ENCODE data around the gene S1PR4. TPM values are rescaled to one million over a fixed set of nuclear protein-coding genes. Genes with fewer than 3 reads are reported as not detected.
"Not testable (repeated sequence)": the region's sequence is repeated elsewhere in the genome, so short reads cannot be mapped to it uniquely, and the experiment has no call there.

S1PR4 gene
- total and polyA plus RNA-seq, 4 donors = 0.50 to 2.5 (median 1.6) TPM

DNA sequence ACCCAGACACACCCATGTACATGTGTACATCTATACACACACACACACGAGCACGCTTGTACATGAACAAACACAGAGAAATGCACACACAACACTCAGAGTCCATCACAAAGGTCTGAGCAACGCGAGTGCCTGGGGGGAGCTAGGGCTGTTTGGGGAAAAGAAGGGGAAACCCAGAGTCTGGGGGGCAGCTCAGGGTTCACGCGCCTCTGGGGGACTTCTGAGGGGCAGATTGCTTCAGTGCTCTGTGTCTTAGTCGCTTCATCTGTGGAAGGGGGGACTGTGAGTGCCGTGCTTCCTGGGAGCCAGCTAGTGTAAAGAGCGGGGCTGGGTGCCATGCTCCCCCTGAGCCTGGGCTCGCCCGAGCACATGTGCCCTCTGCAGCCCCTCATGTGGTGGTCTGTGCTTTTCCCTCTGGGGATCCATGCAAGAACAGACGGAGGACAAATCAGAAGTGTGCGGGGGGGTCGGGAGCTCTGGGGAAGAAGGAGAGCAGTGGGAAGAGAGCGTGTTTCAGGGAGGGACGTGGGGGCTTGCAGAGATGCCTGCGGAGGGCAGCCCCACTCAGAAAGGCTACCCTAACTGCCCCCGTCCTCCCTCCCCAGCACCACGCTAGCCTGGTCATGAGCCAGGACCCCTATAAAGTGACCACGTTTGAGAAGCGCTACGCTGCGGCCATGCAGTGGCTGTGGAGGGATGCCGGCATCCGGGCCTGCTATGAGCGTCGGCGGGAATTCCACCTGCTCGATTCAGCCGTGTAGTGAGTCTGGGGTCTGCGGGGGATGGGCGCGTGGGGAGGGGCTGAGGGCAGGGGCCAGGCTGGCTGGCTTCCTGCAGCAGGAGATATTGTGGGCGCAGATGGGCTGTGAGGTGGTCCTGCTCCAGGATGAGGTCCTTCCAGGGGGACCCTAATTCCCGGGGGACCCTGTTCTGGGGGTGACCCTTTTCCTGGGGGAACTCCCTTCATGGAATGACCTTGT, 28.8 kb upstream of the S1PR4 start:
- ATAC-seq (ENCODE audit: low FRiP score) = no peak
- WGBS, 2 donors = 53 to 54% methylated on average over 35 of the region's 35 CpGs
- DNase-seq = peak; percentile 48 to 67
- Histone ChIP-seq H3K4me3 (ENCODE audit: low read length in 2 of 2) (no peak overlapping the region), H3K36me3 (ENCODE audit: control insufficient read depth in 1 of 2, insufficient read depth in 2 of 2, low read length in 1 of 2) (no peaks in the 10 kb centered on the region), H3K4me1 (ENCODE audit: control insufficient read depth in 1 of 2, insufficient read depth in 2 of 2, low read length in 2 of 2) (no peaks in the 10 kb centered on the region), H3K9me3 (ENCODE audit: control insufficient read depth, low read length) (no peaks in the 10 kb centered on the region), H3K27me3 (ENCODE audit: control insufficient read depth in 1 of 2, insufficient read depth in 2 of 2, low read length in 1 of 2) (no peaks in the 10 kb centered on the region), H3K27ac (ENCODE audit: low read depth in 1 of 2, low read length in 2 of 2) (no peak overlapping the region)
- intact Hi-C loops (cut with DNase I) = no loop called here

DNA sequence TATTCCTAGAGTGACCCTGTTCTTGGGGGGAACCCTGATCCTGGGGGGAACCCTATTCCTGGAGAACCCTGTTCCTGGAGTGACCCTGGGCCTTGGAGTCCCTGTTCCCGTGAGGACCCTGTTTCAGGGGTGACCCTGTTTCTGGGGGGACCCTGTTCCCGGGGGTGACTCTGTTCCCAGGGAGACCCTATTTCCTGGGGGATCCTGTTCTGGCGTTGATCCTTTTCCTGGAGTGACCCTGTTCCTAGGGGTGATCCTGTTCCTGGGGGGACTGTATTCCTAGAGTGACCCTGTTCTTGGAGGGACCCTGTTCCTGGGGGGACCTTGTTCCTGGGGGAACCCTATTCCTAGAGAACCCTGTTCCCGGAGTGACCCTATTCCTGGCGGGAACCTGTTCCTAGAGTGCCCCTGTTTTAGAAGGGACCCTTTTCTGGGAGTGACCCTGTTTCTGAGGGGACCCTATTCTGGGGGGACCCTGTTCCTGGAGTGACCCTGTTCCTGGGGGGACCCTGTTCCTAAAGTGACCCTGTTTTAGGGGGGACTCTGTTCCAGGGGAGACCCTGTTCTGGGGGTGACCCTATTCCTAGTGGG, 27.7 kb upstream of the S1PR4 start:
- ATAC-seq (ENCODE audit: low FRiP score) = no peak
- 75 to 78% methylated on average over 5 of the region's 5 CpGs for WGBS, 2 donors
- DNase-seq = peak in 1 of 2 donors; percentile 27
- H3K4me3 ChIP-seq (ENCODE audit: low read length in 2 of 2) = no peak overlapping the region
- H3K36me3 ChIP-seq (ENCODE audit: control insufficient read depth in 1 of 2, insufficient read depth in 2 of 2, low read length in 1 of 2) = no peaks in the 10 kb centered on the region
- H3K27me3 ChIP-seq (ENCODE audit: control insufficient read depth in 1 of 2, insufficient read depth in 2 of 2, low read length in 1 of 2) = no peaks in the 10 kb centered on the region
- no peaks in the 10 kb centered on the region for H3K9me3 ChIP-seq (ENCODE audit: control insufficient read depth, low read length)
- H3K4me1 ChIP-seq (ENCODE audit: control insufficient read depth in 1 of 2, insufficient read depth in 2 of 2, low read length in 2 of 2) = no peaks in the 10 kb centered on the region
- intact Hi-C loops (cut with DNase I) = no loop called here
- H3K27ac ChIP-seq (ENCODE audit: low read depth in 1 of 2, low read length in 2 of 2) = no peak overlapping the region

- H3K36me3 ChIP-seq (ENCODE audit: control insufficient read depth in 1 of 2, insufficient read depth in 2 of 2, low read length in 1 of 2) = no peaks in the 10 kb centered on the region
- no peak overlapping the region for H3K4me3 ChIP-seq (ENCODE audit: low read length in 2 of 2)
- intact Hi-C loops (cut with DNase I) = no loop called here
- 77 to 81% methylated on average over 14 of the region's 14 CpGs for WGBS, 2 donors
- ATAC-seq (ENCODE audit: low FRiP score) (no peak), DNase-seq (peak; percentile 41 to 43)
- no peaks in the 10 kb centered on the region for H3K9me3 ChIP-seq (ENCODE audit: control insufficient read depth, low read length)
- no peaks in the 10 kb centered on the region for H3K4me1 ChIP-seq (ENCODE audit: control insufficient read depth in 1 of 2, insufficient read depth in 2 of 2, low read length in 2 of 2)
- H3K27me3 ChIP-seq (ENCODE audit: control insufficient read depth in 1 of 2, insufficient read depth in 2 of 2, low read length in 1 of 2) = no peaks in the 10 kb centered on the region
- H3K27ac ChIP-seq (ENCODE audit: low read depth in 1 of 2, low read length in 2 of 2) = no peak overlapping the region
These were observed 26.8 kb upstream of the S1PR4 start for GRCh38 chr19:3151563-3152418.

GRCh38 chr19:3152419-3152780, 26.2 kb upstream of the S1PR4 start:
- no peaks in the 10 kb centered on the region for H3K36me3 ChIP-seq (ENCODE audit: control insufficient read depth in 1 of 2, insufficient read depth in 2 of 2, low read length in 1 of 2)
- no peaks in the 10 kb centered on the region for H3K4me1 ChIP-seq (ENCODE audit: control insufficient read depth in 1 of 2, insufficient read depth in 2 of 2, low read length in 2 of 2)
- no peak overlapping the region for H3K4me3 ChIP-seq (ENCODE audit: low read length in 2 of 2)
- H3K9me3 ChIP-seq (ENCODE audit: control insufficient read depth, low read length) = no peaks in the 10 kb centered on the region
- no peak for ATAC-seq (ENCODE audit: low FRiP score)
- peak; percentile 9 to 49 for DNase-seq
- WGBS, 2 donors = 90% methylated on average over 3 of the region's 3 CpGs
- no peaks in the 10 kb centered on the region for H3K27me3 ChIP-seq (ENCODE audit: control insufficient read depth in 1 of 2, insufficient read depth in 2 of 2, low read length in 1 of 2)
- no peak overlapping the region for H3K27ac ChIP-seq (ENCODE audit: low read depth in 1 of 2, low read length in 2 of 2)
- intact Hi-C loops (cut with DNase I) = no loop called here

- Histone ChIP-seq H3K27ac (ENCODE audit: low read depth in 1 of 2, low read length in 2 of 2) (no peak overlapping the region), H3K27me3 (ENCODE audit: control insufficient read depth in 1 of 2, insufficient read depth in 2 of 2, low read length in 1 of 2) (no peaks in the 10 kb centered on the region), H3K36me3 (ENCODE audit: control insufficient read depth in 1 of 2, insufficient read depth in 2 of 2, low read length in 1 of 2) (no peaks in the 10 kb centered on the region), H3K4me3 (ENCODE audit: low read length in 2 of 2) (no peak overlapping the region), H3K9me3 (ENCODE audit: control insufficient read depth, low read length) (no peaks in the 10 kb centered on the region), H3K4me1 (ENCODE audit: control insufficient read depth in 1 of 2, insufficient read depth in 2 of 2, low read length in 2 of 2) (no peaks in the 10 kb centered on the region)
- intact Hi-C loops (cut with DNase I) = no loop called here
- DNase-seq (no peak), ATAC-seq (ENCODE audit: low FRiP score) (no peak)
- WGBS, 2 donors = 87 to 93% methylated on average over 3 of the region's 3 CpGs
These were observed 25.0 kb upstream of the S1PR4 start for GRCh38 chr19:3153286-3154230.

DNA sequence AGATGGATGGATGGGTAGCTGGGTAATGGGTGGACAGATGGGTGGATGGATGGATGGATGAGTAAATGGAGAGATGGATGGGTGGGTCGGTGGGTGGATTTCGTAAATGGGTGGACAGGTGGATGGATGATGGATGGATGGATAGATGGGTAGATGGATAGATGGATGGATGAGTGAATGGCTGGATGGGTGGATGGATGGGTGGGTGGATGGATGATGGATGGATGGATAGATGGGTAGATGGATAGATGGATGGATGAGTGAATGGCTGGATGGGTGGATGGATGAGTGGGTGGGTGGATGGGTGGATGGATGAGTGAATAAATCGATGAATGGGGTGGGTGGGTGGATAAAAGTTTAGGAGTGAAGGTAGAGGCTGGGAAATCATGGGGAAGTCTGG, 24.1 kb upstream of the S1PR4 start:
- DNase-seq; H3K27ac ChIP-seq (ENCODE audit: low read depth in 1 of 2, low read length in 2 of 2); intact Hi-C loops (cut with DNase I); H3K9me3 ChIP-seq (ENCODE audit: control insufficient read depth, low read length); H3K36me3 ChIP-seq (ENCODE audit: control insufficient read depth in 1 of 2, insufficient read depth in 2 of 2, low read length in 1 of 2); ATAC-seq (ENCODE audit: low FRiP score); H3K4me1 ChIP-seq (ENCODE audit: control insufficient read depth in 1 of 2, insufficient read depth in 2 of 2, low read length in 2 of 2); H3K4me3 ChIP-seq (ENCODE audit: low read length in 2 of 2); H3K27me3 ChIP-seq (ENCODE audit: control insufficient read depth in 1 of 2, insufficient read depth in 2 of 2, low read length in 1 of 2): not testable (repeated sequence)
- 90 to 94% methylated on average over 3 of the region's 3 CpGs for WGBS, 2 donors

GRCh38 chr19:3154957-3155736, 23.4 kb upstream of the S1PR4 start:
- intact Hi-C loops (cut with DNase I) = no loop called here
- H3K4me1 ChIP-seq (ENCODE audit: control insufficient read depth in 1 of 2, insufficient read depth in 2 of 2, low read length in 2 of 2) = no peaks in the 10 kb centered on the region
- ATAC-seq (ENCODE audit: low FRiP score) (peak; percentile 77), DNase-seq (peak; percentile 92 to 93)
- no peaks in the 10 kb centered on the region for H3K36me3 ChIP-seq (ENCODE audit: control insufficient read depth in 1 of 2, insufficient read depth in 2 of 2, low read length in 1 of 2)
- no peaks in the 10 kb centered on the region for H3K27me3 ChIP-seq (ENCODE audit: control insufficient read depth in 1 of 2, insufficient read depth in 2 of 2, low read length in 1 of 2)
- peaks cover 1% of the 10 kb centered on the region for H3K9me3 ChIP-seq (ENCODE audit: control insufficient read depth, low read length)
- H3K27ac ChIP-seq (ENCODE audit: low read depth in 1 of 2, low read length in 2 of 2) = no peak overlapping the region
- H3K4me3 ChIP-seq (ENCODE audit: low read length in 2 of 2) = no peak overlapping the region
- 50 to 51% methylated on average over 21 of the region's 21 CpGs for WGBS, 2 donors

Measured in aorta (tissue), 5 donors.